Measurements from ENCODE around the gene LHFPL2.

GRCh38 chr5:78522476-78523260, 125.9 kb downstream of the LHFPL2 start:
- TF ChIP-seq SUZ12 (IDR thresholded peaks at IDR 0.05; ENCODE audit: extremely low read depth, insufficient read depth, insufficient read length) (no peak), ZNF274 (IDR thresholded peaks at IDR 0.05; ENCODE audit: low read depth, low read length) (no peak)
